GM12801 (cell line): ENCODE measurements around the gene NEURL1B.

Experiments used
- CTCF ChIP-seq: IDR thresholded peaks from one replicate; pipeline ENCODE4 v1.5.1; 2011; ENCODE audit warnings: control low read depth; ENCODE audit not compliant: insufficient read length; ENCODE audit errors: extremely low read depth

The NEURL1B gene

GRCh38 chr5:172727551-172727950, 86.5 kb downstream of the NEURL1B start:
- no peak for TF ChIP-seq CTCF

GRCh38 chr5:172728481-172729241, 87.6 kb downstream of the NEURL1B start:
- TF ChIP-seq CTCF: no peak

GRCh38 chr5:172729588-172729987, 88.5 kb downstream of the NEURL1B start:
- TF ChIP-seq CTCF: no peak

- no peak for TF ChIP-seq CTCF
Observed at GRCh38 chr5:172730222-172730621, 89.2 kb downstream of the NEURL1B start.

GRCh38 chr5:172730981-172731679, 90.1 kb downstream of the NEURL1B start:
- no peak for TF ChIP-seq CTCF

- TF ChIP-seq CTCF: no peak
Observed at GRCh38 chr5:172731680-172732074, 90.6 kb downstream of the NEURL1B start.

- TF ChIP-seq CTCF: no peak
Observed at GRCh38 chr5:172732201-172732865, 91.3 kb downstream of the NEURL1B start.
